HG02840 (cell line): ENCODE results near the gene COPA.

Source experiments
- ATAC-seq: cut with Tn5 transposase; IDR thresholded peaks from one replicate; pipeline ENCODE4 v1.9.1; 2021; ENCODE audit warnings: mild to moderate bottlenecking, moderate library complexity, moderate number of reproducible peaks; ENCODE audit not compliant: unreplicated experiment, low FRiP score

Gene COPA

GRCh38 chr1:160363951-160364735 is 21.1 kb upstream of the COPA start:
- ATAC-seq = no peak

GRCh38 chr1:160363010-160363409 is 20.0 kb upstream of the COPA start:
- ATAC-seq = no peak

GRCh38 chr1:160362168-160362957 is 19.3 kb upstream of the COPA start:
- ATAC-seq = no peak

GRCh38 chr1:160361814-160362167 is 18.7 kb upstream of the COPA start:
- no peak for ATAC-seq

- ATAC-seq = no peak
These were observed 18.1 kb upstream of the COPA start for GRCh38 chr1:160361199-160361598.

GRCh38 chr1:160360227-160360695 is 17.2 kb upstream of the COPA start:
- no peak for ATAC-seq

GRCh38 chr1:160359559-160360226 is 16.6 kb upstream of the COPA start:
- ATAC-seq = no peak

GRCh38 chr1:160358073-160358472 is 15.0 kb upstream of the COPA start:
- ATAC-seq = no peak

- no peak for ATAC-seq
These were observed 14.4 kb upstream of the COPA start for GRCh38 chr1:160357286-160358002.

GRCh38 chr1:160354388-160354985 is 11.4 kb upstream of the COPA start:
- no peak for ATAC-seq

- ATAC-seq = no peak
These were observed 10.2 kb upstream of the COPA start for GRCh38 chr1:160353223-160353622.

GRCh38 chr1:160352555-160352954 is 9.5 kb upstream of the COPA start:
- ATAC-seq = no peak

GRCh38 chr1:160351629-160352028 is 8.6 kb upstream of the COPA start:
- no peak for ATAC-seq

- ATAC-seq = no peak
These were observed 3.9 kb upstream of the COPA start for GRCh38 chr1:160346958-160347357.

GRCh38 chr1:160346463-160346862 is 3.4 kb upstream of the COPA start:
- no peak for ATAC-seq

- ATAC-seq = no peak
These were observed 1.9 kb upstream of the COPA start for GRCh38 chr1:160344936-160345335.

GRCh38 chr1:160344241-160344640 is 1.2 kb upstream of the COPA start:
- ATAC-seq = no peak

- ATAC-seq = no peak
These were observed 524 bp downstream of the COPA start for GRCh38 chr1:160342526-160342925.

GRCh38 chr1:160340866-160341265 is 2.2 kb downstream of the COPA start:
- no peak for ATAC-seq

GRCh38 chr1:160340146-160340545 is 2.9 kb downstream of the COPA start:
- ATAC-seq = no peak
